Activated CD4-positive, alpha-beta T cell treated with anti-CD3 and anti-CD28 coated beads, Interleukin-2, amount 50 U/mL, for 4 hours (primary cell): ENCODE measurements around the gene NHLH1.
A peak's percentile ranks its signal among the peaks of the same experiment; 100 is the strongest.

ENCODE experiments used
- DNase-seq, 2 experiments: peaks; one replicate each; pipeline ENCODE4 v3.0.0-alpha.2; 2020

The NHLH1 gene

DNA sequence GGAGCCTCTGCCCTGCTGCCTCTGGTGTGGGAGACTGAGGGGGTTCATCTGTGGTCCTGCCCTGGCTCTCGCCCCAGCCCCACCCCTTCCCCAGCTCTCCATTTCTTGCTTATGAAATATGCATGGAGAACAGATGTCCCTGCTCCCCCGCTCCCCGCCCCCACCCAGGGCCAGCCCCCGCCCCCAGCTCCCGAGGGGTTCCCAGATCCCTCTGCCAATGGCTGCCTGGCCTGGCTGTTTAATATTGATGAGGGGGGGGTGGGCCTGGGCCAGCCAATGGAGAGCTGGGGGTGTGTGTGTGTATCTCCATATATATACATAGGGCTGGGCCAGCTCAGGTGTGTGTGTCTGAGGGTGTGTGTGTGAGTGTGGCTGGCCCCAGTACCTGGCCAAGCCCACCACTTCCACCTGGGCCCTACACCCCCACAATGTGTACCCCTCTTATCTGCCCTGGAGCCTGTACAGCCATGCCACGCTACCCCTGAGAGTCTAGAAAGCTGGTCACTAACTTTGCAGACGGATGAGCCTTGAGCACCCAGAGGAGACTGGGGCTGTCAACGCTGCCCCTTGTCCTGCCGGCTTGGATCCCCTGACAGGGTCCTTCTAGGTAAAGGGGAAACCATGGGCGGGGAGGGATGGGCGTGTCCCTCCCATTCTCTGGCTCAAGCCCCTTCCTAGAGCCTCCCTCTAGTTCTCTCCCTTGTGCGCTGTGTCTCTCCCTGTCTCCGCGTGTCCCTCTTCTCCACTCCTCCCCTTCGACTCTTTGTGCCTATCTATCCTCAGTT lies at the start of gene NHLH1:
Gene NHLH1 (plus strand): TSS at position 341 of the 785 bp plus-strand sequence. CDS start 3,661 bp downstream, outside the sequence.
- DNase-seq: no peak

DNA sequence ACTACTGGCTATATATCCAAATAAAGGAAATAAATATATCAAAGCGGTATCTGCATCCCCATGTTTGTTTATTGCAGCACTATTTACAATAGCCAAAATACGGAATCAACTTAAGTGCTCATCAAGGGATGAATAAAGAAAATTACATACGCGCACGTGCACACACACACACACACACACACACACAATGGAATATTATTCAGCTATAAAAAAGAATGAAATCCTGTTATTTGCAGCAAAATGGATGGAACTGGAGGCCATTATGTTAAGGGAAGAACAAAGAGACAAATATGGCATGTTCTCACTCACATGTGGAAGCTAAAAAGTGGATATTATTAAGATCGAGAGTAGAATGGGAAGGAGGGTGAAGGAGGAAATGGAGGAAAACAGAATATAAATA lies 44.0 kb upstream of the NHLH1 start:
- DNase-seq: no peak

DNA sequence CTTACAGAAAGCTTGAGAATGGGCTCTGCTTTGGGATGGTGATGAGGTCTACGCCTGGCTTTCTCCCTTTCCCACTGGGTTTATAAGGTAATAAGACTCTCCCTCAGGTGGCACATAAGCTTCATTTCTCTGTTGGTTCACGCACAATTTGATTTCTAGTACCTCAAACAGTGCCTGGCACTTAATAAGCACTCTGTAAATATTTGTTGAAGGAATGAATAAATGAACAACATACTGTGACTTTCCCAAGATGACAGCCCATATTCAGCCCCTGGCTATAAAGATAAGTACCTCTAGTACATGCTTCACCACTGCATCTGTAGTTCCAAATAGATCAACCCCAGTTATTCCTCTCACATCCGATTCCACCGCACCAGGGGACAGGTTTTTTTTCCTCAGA lies 41.6 kb upstream of the NHLH1 start:
- DNase-seq: no peak

DNA sequence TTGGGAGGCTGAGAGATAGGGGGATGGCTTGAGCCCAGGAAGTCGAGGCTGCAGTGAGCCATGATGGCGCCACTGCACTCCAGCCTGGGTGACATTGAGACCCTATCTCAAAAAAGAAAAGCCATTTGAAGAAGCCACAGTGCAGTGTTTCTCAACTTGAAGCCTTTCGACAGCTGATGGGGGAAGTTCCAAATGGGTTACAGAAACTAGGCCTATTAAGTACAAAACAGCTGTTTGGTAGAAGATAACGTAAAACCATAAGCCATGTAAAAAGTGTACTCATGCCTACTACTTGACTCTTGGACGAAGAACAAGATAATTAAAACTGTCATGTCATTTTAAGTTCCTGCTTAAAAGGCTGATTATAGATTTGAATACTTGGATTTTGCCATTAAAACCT lies 40.5 kb upstream of the NHLH1 start:
- no peak for DNase-seq

DNA sequence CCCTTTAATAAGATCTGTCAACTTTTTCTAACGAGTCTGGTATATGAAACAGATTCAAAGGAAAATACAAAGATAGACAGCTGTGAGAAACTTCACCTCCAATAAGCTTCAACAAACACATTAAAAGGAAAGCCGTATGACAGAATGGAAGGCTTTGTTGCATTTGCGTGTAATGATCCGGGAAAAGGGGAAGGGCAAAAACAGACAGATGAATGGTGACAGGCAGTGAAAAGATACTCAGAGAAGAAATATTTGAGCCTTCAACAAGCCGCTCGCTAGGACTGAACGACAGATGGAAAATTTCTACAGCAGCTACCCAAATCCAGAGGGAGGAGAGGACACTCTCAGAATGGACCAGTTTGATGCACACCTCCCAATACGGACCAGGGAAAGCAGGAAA lies 38.7 kb upstream of the NHLH1 start:
- DNase-seq: no peak

DNA sequence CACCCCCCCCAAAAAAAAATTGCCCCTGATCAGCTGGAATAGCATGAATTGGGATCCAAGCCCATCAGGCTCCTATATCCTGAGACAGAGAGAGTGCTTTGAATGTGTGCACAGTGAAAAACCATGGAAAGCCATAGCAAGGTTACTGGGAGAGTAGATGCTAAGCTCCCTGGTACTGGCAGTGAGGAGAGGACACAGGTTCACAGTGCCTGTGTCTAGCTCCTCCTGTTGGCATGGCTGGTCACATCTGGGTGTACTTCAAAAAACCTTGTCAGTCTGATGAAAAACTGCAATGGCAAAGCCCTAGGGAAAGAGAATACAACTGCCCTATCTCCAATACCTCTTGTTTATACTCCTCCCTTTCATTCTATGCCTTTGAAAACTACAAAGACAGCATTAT lies 36.8 kb upstream of the NHLH1 start:
- DNase-seq: no peak

DNA sequence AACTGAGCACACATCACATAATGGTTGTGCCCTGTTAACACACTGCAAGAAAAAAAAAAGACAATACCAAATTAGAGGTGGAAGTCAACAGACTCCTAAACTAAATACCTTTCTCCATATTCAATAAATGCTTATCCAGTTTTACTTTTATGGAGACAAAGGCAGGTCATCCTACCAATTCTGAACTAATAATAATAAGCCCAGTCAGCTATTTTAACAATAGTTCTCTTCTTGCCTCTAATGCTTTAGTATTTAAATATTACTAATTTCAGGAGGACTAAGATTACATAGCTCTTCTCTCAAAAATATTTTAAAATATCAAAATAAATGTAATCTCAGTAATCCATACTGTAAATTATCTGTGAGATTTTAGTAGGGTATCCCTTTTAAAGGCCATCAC lies 34.4 kb upstream of the NHLH1 start:
- DNase-seq: no peak

DNA sequence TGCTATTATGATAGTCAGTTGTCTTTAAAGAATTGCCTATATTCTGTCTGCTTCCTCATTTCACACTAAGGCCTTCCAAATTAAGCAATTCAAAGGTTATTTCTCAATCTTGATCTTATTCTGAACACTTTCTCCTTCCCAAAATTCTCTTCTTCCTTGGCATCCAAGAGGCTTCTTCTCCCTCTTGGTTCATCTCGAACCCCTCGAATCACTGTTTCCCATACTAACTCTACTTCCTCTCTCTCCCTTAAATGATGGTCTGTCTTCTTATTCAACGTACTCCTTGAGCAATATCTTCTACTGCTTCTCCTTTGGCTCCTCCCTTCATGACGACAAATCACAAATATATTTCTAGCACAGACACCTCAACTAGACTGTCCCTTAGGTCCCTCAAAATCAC lies 28.3 kb upstream of the NHLH1 start:
- DNase-seq: no peak

DNA sequence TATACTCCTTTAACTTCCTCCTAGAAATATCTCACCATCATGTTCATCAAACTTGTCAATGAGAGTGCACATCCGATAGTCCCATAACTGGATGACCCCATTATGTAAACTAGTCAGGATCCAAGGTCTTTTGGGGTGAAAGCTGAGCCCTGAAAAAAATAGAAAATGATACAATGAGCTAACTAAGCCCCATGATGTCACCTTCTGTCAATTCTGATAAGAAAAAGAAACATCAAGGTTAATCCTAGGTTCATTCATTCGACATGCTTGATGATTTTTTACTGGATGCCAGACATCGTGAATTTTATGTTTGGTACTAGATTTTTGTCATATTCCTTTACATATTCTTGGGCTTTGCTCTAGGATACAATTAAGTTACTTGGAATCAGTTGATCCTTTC lies 26.7 kb upstream of the NHLH1 start:
- DNase-seq: no peak

DNA sequence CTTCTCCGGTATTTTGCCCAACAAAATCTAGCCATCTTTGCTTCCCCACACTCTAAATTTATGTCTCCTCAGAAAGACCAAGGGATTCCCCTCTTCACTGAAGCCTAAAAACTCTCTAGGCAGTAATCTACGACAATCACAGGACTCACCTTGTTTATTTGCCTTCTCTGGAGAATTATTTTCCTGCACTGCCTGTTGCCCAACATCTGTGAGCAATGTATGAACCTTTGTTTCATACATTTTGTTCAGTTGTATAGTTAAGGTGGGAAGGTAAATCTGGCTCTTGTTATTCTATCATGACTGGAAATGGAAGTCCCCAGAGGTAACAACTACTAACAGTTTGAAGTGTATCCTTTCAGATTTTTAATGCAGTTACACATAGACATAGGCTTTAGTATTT lies 26.0 kb upstream of the NHLH1 start:
- DNase-seq: no peak

DNA sequence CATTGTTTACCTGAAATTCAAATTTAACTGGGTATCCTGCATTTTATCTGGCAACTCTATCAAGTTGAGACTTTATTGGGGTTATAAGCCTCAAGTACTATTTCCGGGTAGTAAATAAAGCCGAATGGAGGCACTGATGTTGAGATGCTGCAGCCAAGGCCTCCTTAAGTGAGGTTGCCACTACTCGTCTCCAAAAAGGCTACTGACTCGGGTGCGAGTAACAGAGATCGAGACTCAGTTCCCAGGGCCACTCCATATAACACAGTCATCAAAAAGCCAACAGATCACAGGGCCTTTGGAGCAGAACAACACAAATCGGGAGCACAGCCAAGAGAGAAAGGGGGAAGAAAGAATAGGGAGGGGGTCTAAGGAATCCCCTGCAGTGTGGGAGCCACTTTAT lies 24.3 kb upstream of the NHLH1 start:
- no peak for DNase-seq

DNA sequence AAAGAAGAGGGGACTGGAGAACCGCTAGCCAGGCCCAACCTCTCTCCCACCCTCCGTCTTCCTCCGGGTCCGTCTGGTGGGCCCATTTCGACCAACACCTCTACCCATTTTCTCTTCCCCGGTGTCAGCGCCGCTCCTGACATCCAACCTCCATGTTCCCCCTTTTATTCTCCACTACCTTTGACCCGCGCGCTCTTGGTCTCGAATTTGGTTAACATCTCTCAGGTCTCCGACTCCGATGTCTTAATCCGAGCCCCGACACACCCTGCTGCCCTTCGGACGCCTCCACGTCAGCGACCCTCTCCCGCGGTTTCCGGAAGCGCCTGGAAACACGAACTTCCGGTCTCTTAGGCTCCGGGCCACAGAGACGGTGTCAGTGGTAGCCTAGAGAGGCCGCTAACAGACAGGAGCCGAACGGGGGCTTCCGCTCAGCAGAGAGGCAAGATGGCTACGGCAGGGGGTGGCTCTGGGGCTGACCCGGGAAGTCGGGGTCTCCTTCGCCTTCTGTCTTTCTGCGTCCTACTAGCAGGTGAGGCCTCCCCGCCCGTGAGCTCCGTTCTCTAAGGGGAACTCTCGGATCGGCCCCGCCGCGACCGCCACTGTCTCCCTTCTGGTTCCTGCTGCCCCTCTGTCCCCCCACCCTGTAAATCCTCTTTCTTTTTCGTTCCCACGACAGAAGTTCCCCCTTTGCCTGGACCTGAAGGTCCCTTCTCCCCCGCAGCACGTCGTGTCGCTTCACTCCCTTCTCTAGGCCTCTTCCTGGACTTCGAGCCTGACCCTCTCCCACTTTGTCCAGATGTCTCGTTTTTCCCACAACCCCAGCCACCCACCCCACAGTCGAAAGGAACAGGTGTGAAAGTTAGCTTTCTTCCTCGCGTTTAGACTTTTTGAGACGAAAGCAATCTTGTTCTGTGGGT lies 23.7 kb upstream of the NHLH1 start, which contains the start of the genes COPA and NCSTN:
Gene COPA (minus strand): TSS at position 298 of the 917 bp plus-strand sequence. CDS start 80 bp downstream, at position 218.
Gene NCSTN (plus strand): TSS at position 431 of the 917 bp plus-strand sequence. CDS start 14 bp downstream, at position 445.
- DNase-seq: peak; percentile 82 to 85

DNA sequence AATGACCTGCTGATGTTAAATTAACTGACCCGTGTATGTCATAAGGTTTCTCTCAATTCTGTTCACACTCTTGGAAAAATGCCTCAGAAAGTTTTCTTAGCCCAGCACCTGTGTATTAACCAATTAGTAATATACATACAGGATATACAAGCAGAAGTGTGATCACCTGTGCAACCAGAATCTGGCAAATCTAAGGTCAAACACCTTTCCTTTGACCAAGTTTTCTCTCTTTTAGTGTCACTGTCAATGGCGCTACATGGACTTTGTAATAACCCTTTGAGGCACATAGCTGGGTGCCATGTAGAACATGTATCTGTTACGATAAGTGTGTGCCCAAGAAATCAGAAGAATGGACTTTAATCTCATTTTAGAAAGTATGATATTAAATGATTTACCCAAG lies 22.6 kb upstream of the NHLH1 start:
- no peak for DNase-seq

DNA sequence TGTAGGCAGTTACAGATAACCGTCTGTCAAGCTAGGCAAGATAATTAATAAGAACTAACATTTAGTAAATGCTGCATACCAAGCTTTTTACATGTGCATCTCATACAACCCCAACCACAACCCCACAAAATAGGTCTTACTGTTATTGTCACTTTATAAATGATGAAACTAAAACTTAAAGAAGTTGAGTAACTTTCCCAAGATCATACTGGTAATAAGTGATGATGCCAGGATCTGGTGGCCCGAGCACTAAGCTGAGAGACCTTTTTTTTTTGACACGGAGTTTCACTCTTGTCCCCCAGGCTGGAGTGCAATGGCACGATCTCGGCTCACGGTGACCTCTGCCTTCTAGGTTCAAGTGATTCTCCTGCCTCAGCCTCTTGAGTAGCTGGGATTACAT lies 21.9 kb upstream of the NHLH1 start:
- no peak for DNase-seq

DNA sequence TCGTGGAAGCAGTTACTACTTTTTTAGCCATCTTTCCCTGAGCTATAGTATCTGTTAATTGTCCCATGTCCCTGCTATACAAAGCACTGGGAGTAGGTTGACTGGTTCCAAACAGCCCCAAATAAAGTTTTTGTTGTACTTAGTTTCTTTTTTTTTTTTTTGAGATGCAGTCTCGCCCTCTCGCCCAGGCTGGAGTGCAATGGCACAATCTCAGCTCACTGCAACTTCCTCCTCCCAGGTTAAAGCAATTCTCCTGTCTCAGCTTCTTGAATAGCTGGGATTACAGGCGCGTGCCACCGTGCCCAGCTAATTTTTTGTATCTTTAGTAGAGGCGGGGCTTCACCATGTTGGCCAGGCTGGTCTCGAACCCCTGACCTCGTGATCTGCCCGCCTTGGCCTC lies 20.4 kb upstream of the NHLH1 start:
- no peak for DNase-seq

DNA sequence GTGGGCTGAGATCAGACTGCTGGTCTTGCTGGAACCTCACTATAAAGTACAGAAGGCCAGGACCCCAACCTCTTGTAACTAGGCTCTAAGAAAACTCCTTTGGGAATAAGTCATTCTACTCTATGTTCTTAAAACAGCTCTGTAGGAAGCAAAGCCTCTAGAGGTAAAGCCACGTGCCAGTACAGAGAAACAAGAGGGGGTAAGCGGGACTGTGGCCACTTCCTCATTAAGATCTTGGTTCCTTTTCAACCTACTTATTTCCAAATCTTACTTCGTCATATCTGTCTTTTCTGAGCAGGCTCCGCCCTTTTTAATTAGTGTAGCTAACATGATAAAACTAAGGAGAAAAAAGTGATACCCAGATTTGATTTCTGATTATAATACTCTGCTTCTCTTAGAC lies 19.9 kb upstream of the NHLH1 start:
- no peak for DNase-seq

DNA sequence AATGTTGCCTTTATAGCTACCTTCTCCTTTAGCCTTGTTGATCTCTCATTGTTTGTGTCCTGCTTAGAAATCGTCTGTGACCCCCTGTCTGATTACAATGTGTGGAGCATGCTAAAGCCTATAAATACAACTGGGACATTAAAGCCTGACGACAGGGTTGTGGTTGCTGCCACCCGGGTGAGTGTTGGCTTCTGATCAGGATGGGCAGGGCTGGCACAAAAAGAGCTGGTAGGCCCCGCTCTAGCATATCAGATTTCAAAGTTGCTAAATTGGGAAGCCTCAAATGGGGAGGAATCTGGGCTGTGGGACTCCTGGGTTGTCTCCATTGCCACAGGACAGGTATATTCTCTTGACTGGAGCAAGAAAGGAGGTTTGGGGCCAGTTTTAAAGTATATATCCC lies 15.2 kb upstream of the NHLH1 start:
- no peak for DNase-seq

DNA sequence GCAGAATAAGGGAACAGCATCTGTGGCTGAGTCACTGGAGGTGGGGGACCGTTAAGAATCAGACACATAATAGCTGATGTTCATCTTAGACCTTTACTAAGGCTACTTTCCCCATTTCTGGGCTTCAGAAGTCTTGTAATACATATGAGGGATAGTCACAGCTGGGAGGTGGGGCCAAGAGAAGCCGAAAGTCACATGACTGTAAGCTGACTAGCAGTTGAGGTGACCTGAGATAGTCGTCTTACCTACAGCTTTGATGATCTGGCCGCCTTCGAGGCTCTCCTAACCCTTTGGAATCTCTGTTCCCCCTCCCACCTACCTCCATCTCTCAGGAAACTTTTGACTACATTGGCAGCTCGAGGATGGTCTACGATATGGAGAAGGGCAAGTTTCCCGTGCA lies 14.3 kb upstream of the NHLH1 start:
- DNase-seq: no peak

DNA sequence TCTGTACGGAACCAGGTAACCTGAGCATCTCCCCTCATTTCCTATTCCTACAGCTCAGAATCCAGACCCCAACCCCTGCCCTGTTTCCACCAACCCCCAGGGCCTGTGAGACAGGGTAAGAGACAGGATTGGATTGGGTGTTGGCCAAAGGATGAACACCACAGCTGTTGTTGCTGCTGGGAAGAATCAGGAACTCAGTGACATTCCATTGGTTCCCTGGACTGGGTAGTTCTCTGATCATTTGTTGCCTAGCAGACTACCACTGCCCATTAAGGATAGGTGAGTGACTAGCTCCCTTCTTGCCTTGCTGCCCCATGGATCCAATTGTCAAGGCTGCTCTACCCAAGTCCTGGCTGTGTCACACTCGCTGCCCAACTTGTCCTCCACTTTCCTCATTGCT lies 13.6 kb upstream of the NHLH1 start:
- DNase-seq: no peak

DNA sequence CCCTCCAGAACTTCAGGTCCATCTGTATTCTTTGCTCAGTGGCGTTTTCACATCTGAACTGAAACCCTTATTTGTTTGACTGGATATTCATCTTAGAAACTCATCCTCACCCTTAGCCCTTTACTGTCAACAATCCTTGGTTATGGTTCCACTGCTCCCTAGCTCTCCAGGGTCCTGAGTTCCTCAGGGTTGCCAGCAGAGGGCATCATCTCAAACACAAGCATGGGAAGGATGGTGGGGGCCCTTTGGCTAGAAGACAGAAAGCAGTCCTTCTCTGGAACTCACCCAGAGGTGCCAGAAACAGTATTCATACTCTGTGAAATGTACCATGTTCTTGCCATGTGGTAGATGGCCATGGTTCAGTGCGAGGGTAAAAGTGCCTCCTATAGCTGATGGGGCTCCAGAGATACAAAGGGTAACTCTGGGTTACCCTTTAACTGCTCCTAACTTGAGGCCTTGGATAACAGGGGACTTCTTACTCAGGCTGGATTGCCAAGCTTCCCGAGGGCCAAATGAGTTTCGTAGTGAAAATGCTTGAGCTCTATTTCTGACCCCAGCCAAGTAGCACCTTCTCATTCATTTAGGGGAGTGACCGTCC lies 12.4 kb upstream of the NHLH1 start:
- DNase-seq: no peak

DNA sequence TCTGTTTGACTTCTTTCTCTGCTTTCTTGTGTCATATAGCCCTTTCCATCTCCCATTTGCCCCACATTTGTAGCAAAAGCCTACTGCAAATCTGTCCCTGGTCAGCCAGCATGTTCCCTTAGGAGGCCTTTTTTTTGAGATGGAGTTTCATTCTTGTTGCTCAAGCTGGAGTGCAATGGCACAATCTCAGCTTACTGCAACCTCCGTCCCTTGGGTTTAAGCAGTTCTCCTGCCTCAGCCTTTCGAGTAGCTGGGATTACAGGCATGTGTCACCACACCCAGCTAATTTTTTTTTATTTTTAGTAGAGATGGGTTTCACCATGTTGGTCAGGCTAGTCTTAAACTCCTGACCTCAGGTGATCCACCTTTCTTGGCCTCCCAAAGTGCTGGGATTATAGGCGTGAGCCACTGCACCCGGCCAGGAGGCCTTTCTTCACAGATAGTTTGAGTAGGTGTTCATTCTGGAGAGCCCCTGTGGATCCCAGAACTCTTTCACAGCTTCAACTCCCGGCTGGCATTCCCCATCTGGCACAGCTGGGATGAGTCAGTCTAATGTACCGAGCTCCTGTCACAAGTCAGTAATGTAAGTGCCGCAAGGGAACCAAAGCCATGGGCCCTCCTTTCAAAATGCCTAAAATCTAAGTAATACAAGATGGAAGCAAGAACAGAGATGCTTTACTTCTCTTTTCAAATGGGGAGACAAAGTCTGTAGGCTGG lies 9.4 kb upstream of the NHLH1 start:
- no peak for DNase-seq

DNA sequence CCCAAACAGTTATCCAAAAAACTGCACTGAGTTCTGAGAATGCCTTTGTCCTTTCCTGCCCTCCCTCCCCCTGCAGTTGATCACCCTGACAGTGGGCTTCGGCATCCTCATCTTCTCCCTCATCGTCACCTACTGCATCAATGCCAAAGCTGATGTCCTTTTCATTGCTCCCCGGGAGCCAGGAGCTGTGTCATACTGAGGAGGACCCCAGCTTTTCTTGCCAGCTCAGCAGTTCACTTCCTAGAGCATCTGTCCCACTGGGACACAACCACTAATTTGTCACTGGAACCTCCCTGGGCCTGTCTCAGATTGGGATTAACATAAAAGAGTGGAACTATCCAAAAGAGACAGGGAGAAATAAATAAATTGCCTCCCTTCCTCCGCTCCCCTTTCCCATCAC lies 8.8 kb upstream of the NHLH1 start:
- no peak for DNase-seq
